OCI-LY1 (cell line): ENCODE measurements around the gene CEACAM16.

Experiments
- H2AFZ ChIP-seq: fragments of 200-600 bp; sonication (generic), shearing (Covaris generic); 2 replicates; pipeline ENCODE4 v1.6.0; 2014; ENCODE audit warnings: antibody characterized with exemption, mild to moderate bottlenecking, low read length
- H3F3A ChIP-seq: fragments of 200-600 bp; sonication (generic), shearing (Covaris generic); 2 replicates; pipeline ENCODE4 v1.6.0; 2014; ENCODE audit warnings: mild to moderate bottlenecking, antibody characterized with exemption, low read length, moderate library complexity; ENCODE audit not compliant: insufficient read depth
- H3K27ac ChIP-seq: fragments of 200-600 bp; sonication (generic); 2 replicates; pipeline ENCODE4 v1.5.1; 2014; ENCODE audit warnings: low read length, mixed run types, mild to moderate bottlenecking, low read depth; ENCODE audit not compliant: poor library complexity, severe bottlenecking
- H3K27me3 ChIP-seq: fragments of 200-600 bp; sonication (generic); 2 replicates; pipeline ENCODE4 v1.6.0; 2014; ENCODE audit warnings: antibody characterized with exemption, mild to moderate bottlenecking, low read length, moderate library complexity; ENCODE audit not compliant: insufficient read depth
- H3K36me3 ChIP-seq: fragments of 200-600 bp; sonication (generic); 2 replicates; pipeline ENCODE4 v1.6.1; 2014; ENCODE audit warnings: mild to moderate bottlenecking, antibody characterized with exemption, low read length, moderate library complexity, mixed read lengths; ENCODE audit not compliant: insufficient read depth
- H3K4me1 ChIP-seq: fragments of 200-600 bp; sonication (generic); 2 replicates; pipeline ENCODE4 v1.5.1; 2014; ENCODE audit warnings: mild to moderate bottlenecking, low read length, moderate library complexity; ENCODE audit not compliant: insufficient read depth, severe bottlenecking
- H3K4me2 ChIP-seq: fragments of 200-600 bp; sonication (generic), shearing (Covaris generic); 2 replicates; pipeline ENCODE4 v1.6.1; 2014; ENCODE audit warnings: low read length
- H3K4me3 ChIP-seq: fragments of 200-600 bp; sonication (generic); 2 replicates; pipeline ENCODE4 v1.5.1; 2014; ENCODE audit warnings: low read length, low read depth, mild to moderate bottlenecking, mixed read lengths; ENCODE audit not compliant: poor library complexity, severe bottlenecking
- H3K79me2 ChIP-seq: fragments of 200-600 bp; shearing (Covaris generic); 2 replicates; pipeline ENCODE4 v1.6.1; 2016; ENCODE audit warnings: mixed run types, low read length, mixed read lengths; ENCODE audit not compliant: insufficient read depth
- H3K9ac ChIP-seq: fragments of 200-600 bp; sonication (generic), shearing (Covaris generic); 2 replicates; pipeline ENCODE4 v1.6.1; 2014; ENCODE audit warnings: mild to moderate bottlenecking, low read length, mixed read lengths
- H3K9me2 ChIP-seq: fragments of 200-600 bp; sonication (generic), shearing (Covaris generic); 2 replicates; pipeline ENCODE4 v1.6.1; 2014; ENCODE audit warnings: low read depth, mild to moderate bottlenecking, low read length, mixed read lengths
- H3K9me3 ChIP-seq: fragments of 200-600 bp; shearing (Covaris generic); 2 replicates; pipeline ENCODE4 v1.6.1; 2014; ENCODE audit warnings: low read length, mixed read lengths
- H4K20me1 ChIP-seq: fragments of 200-600 bp; sonication (generic), shearing (Covaris generic); 2 replicates; pipeline ENCODE4 v1.6.0; 2016; ENCODE audit warnings: mild to moderate bottlenecking, low read length; ENCODE audit not compliant: insufficient read depth
- EZH2 ChIP-seq: fragments of 200-600 bp; sonication (generic), shearing (Covaris generic); IDR thresholded peaks from 2 replicates; pipeline ENCODE4 v1.8.0; 2017; ENCODE audit warnings: borderline replicate concordance, mixed run types, mild to moderate bottlenecking, antibody characterized with exemption, low read length, moderate library complexity, mixed read lengths
- TF ChIP-seq, protein P1 (sequence below): fragments of 200-600 bp; sonication (generic), shearing (Covaris generic); IDR thresholded peaks from 2 replicates; pipeline ENCODE4 v1.5.1; 2017; ENCODE audit warnings: mild to moderate bottlenecking, antibody characterized with exemption, low read length, moderate library complexity, mixed read lengths

CEACAM16 gene

GRCh38 chr19:44741841-44742329 is 42.9 kb downstream of the CEACAM16 start:
- TF ChIP-seq, protein P1, sequence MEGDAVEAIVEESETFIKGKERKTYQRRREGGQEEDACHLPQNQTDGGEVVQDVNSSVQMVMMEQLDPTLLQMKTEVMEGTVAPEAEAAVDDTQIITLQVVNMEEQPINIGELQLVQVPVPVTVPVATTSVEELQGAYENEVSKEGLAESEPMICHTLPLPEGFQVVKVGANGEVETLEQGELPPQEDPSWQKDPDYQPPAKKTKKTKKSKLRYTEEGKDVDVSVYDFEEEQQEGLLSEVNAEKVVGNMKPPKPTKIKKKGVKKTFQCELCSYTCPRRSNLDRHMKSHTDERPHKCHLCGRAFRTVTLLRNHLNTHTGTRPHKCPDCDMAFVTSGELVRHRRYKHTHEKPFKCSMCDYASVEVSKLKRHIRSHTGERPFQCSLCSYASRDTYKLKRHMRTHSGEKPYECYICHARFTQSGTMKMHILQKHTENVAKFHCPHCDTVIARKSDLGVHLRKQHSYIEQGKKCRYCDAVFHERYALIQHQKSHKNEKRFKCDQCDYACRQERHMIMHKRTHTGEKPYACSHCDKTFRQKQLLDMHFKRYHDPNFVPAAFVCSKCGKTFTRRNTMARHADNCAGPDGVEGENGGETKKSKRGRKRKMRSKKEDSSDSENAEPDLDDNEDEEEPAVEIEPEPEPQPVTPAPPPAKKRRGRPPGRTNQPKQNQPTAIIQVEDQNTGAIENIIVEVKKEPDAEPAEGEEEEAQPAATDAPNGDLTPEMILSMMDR: no peak
- TF ChIP-seq EZH2: no peak
- Histone ChIP-seq H3F3A (no peaks in the 10 kb centered on the region), H3K9ac (no peak overlapping the region), H3K4me3 (no peak overlapping the region), H3K36me3 (no peaks in the 10 kb centered on the region), H4K20me1 (no peaks in the 10 kb centered on the region), H3K4me2 (no peak overlapping the region), H2AFZ (no peak overlapping the region), H3K27me3 (no peaks in the 10 kb centered on the region; the same call in 1 of the 2 replicates), H3K9me2 (no peaks in the 10 kb centered on the region), H3K27ac (no peak overlapping the region), H3K79me2 (no peaks in the 10 kb centered on the region), H3K4me1 (peaks cover 4% of the 10 kb centered on the region), H3K9me3 (no peaks in the 10 kb centered on the region)

DNA sequence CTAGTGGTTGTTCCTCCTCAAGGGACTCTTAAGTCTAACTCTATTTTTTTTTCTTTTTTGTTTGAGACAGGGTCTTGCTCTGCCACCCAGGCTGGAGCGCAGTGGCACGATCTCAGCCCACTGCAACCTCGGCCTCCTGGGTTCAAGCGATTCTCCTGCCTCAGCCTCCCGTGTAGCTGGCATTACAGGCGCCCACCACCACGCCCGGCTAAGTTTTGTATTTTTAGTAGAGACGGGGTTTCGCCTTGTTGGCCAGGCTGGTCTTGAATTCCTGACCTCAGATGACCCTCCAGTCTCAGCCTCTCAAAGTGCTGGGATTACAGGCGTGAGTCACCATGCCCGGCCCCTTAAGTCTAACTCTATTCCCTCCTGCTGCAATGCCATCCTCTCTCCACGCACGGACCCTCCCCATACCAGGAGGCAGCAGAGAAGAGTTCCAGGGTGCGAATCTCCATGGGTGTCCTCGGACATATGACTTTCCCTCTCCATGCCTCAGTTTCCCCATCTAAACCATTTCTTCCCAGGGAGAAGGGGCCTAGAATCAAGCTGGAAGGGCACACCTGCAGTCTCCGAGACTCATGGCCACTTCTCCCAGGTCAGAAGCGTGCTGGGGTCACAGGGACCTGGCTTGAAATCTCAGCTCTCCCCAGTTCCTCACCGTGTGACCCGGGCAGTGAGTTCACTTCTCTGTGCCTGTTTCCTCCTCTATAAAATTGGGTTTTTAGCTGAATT is 43.5 kb downstream of the CEACAM16 start:
- Histone ChIP-seq H3K4me1 (peaks cover 10% of the 10 kb centered on the region), H4K20me1 (no peaks in the 10 kb centered on the region), H3K4me3 (no peak overlapping the region), H2AFZ (no peak overlapping the region), H3K36me3 (no peaks in the 10 kb centered on the region), H3K27me3 (no peaks in the 10 kb centered on the region; the same call in 1 of the 2 replicates), H3K79me2 (no peaks in the 10 kb centered on the region), H3F3A (no peaks in the 10 kb centered on the region), H3K9me2 (no peaks in the 10 kb centered on the region), H3K27ac (no peak overlapping the region), H3K4me2 (no peak overlapping the region), H3K9ac (no peak overlapping the region), H3K9me3 (no peaks in the 10 kb centered on the region)
- no peak for TF ChIP-seq EZH2
- TF ChIP-seq, protein P1: no peak

GRCh38 chr19:44744871-44745332 is 46.0 kb downstream of the CEACAM16 start:
- no peak overlapping the region for H3K27ac ChIP-seq
- no peaks in the 10 kb centered on the region for H4K20me1 ChIP-seq
- TF ChIP-seq, protein P1: no peak
- no peak for TF ChIP-seq EZH2
- H3K79me2 ChIP-seq: no peaks in the 10 kb centered on the region
- H3K27me3 ChIP-seq: no peaks in the 10 kb centered on the region; the same call in 1 of the 2 replicates
- H3F3A ChIP-seq: no peaks in the 10 kb centered on the region
- peaks cover 27% of the 10 kb centered on the region for H3K4me1 ChIP-seq
- H3K4me3 ChIP-seq: no peak overlapping the region
- H3K36me3 ChIP-seq: no peaks in the 10 kb centered on the region
- no peak overlapping the region for H3K4me2 ChIP-seq
- H2AFZ ChIP-seq: no peak overlapping the region
- no peak overlapping the region for H3K9ac ChIP-seq
- no peaks in the 10 kb centered on the region for H3K9me3 ChIP-seq
- no peaks in the 10 kb centered on the region for H3K9me2 ChIP-seq
